Nephron (organoid): ENCODE results near the gene ALDH1A2.

Experiments used
- H3K27ac Mint-ChIP-seq, 3 experiments: 2 replicates each; pipeline ENCODE4 v1.8.0; 2020; ENCODE audit warnings: mixed read lengths in 3 of 3, mild to moderate bottlenecking in 2 of 3, moderate library complexity in 1 of 3
- H3K27me3 Mint-ChIP-seq: 2 replicates; pipeline ENCODE4 v1.8.0; 2021; ENCODE audit warnings: low read depth, mild to moderate bottlenecking, moderate library complexity, mixed read lengths
- H3K36me3 Mint-ChIP-seq: 2 replicates; pipeline ENCODE4 v1.8.0; 2020; ENCODE audit warnings: low read depth, mixed read lengths
- H3K4me1 Mint-ChIP-seq: 2 replicates; pipeline ENCODE4 v1.8.0; 2020; ENCODE audit warnings: mixed read lengths
- H3K4me3 Mint-ChIP-seq, 3 experiments: 2 replicates each; pipeline ENCODE4 v1.8.0; 2020; ENCODE audit warnings: mild to moderate bottlenecking in 3 of 3, mixed read lengths in 3 of 3, moderate library complexity in 2 of 3
- H3K9me3 Mint-ChIP-seq: 2 replicates; pipeline ENCODE4 v1.8.0; 2020; ENCODE audit warnings: mixed read lengths
- TF ChIP-seq, protein P1 (sequence below), 3 experiments: fragments of 200-600 bp; sonication (generic); IDR thresholded peaks; one replicate each; pipeline ENCODE4 v1.5.0; 2021; ENCODE audit warnings: antibody characterized with exemption in 3 of 3; ENCODE audit not compliant: unreplicated experiment in 3 of 3

Gene ALDH1A2

GRCh38 chr15:57923750-57924149, 141.8 kb downstream of the ALDH1A2 start:
- Mint-ChIP-seq H3K27ac (peak overlapping the region; percentile 45 to 90 (median 79)), H3K4me3 (no peak overlapping the region), H3K4me1 (peaks cover 32% of the 10 kb centered on the region), H3K27me3 (peaks cover 9% of the 10 kb centered on the region), H3K9me3 (peaks cover 4% of the 10 kb centered on the region), H3K36me3 (no peaks in the 10 kb centered on the region)
- TF ChIP-seq, protein P1, sequence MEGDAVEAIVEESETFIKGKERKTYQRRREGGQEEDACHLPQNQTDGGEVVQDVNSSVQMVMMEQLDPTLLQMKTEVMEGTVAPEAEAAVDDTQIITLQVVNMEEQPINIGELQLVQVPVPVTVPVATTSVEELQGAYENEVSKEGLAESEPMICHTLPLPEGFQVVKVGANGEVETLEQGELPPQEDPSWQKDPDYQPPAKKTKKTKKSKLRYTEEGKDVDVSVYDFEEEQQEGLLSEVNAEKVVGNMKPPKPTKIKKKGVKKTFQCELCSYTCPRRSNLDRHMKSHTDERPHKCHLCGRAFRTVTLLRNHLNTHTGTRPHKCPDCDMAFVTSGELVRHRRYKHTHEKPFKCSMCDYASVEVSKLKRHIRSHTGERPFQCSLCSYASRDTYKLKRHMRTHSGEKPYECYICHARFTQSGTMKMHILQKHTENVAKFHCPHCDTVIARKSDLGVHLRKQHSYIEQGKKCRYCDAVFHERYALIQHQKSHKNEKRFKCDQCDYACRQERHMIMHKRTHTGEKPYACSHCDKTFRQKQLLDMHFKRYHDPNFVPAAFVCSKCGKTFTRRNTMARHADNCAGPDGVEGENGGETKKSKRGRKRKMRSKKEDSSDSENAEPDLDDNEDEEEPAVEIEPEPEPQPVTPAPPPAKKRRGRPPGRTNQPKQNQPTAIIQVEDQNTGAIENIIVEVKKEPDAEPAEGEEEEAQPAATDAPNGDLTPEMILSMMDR (IDR thresholded peaks at IDR 0.05; ENCODE audit: unreplicated experiment in 3 of 3): no peak

GRCh38 chr15:57923306-57923705, 142.2 kb downstream of the ALDH1A2 start:
- no peaks in the 10 kb centered on the region for H3K9me3 Mint-ChIP-seq
- no peaks in the 10 kb centered on the region for H3K36me3 Mint-ChIP-seq
- H3K27ac Mint-ChIP-seq: peak overlapping the region; percentile 45 to 90 (median 79)
- peaks cover 10% of the 10 kb centered on the region for H3K27me3 Mint-ChIP-seq
- TF ChIP-seq, protein P1 (IDR thresholded peaks at IDR 0.05; ENCODE audit: unreplicated experiment in 3 of 3): no peak
- no peak overlapping the region for H3K4me3 Mint-ChIP-seq
- H3K4me1 Mint-ChIP-seq: peaks cover 32% of the 10 kb centered on the region

DNA sequence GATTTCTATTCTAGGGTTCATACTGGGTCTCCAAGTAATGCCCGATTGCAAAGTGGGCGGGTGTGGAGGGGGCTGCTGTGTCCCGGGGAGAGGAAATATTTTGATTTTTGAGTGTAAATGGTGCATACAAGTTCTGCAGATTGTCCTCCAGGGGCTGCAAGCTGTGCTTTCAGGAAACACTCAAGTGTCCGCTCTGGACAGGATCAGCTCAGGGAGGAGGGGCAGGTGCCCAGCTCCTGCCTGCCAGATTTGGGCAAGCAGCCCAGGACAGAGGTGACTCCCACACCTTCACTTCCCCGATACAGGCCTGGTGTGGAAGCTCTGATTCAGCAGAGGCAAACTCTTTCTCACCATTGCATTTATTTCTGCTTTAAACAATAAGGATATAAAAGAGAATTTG, 142.7 kb downstream of the ALDH1A2 start:
- Mint-ChIP-seq H3K4me3 (no peak overlapping the region), H3K4me1 (peaks cover 32% of the 10 kb centered on the region)

DNA sequence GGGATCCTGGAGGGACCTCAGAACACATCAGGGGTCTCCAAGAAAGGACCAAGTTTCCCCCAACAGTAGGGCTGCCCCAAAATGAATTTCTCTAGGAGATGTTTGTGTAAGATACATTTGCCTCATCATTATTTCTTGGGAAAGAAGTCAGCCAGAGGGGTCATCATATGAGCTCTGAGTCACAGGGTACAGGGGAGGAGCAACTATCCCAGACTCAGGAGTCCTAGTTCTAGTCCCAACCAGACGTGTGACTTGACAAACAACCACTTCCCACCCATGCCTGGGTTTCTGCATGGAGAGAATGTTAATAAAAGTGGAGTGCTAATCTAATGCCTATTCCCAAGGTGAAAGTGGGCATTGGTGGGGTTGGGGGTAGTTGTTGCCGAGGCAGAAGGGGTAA, 144.1 kb downstream of the ALDH1A2 start:
- no peaks in the 10 kb centered on the region for H3K36me3 Mint-ChIP-seq
- no peak overlapping the region for H3K27ac Mint-ChIP-seq
- H3K9me3 Mint-ChIP-seq: no peaks in the 10 kb centered on the region
- peaks cover 14% of the 10 kb centered on the region for H3K27me3 Mint-ChIP-seq
- TF ChIP-seq, protein P1 (IDR thresholded peaks at IDR 0.05; ENCODE audit: unreplicated experiment in 3 of 3): no peak
- H3K4me1 Mint-ChIP-seq: peaks cover 39% of the 10 kb centered on the region
- no peak overlapping the region for H3K4me3 Mint-ChIP-seq

More for the DNA sequence above, 142.7 kb downstream of the ALDH1A2 start:
- Mint-ChIP-seq H3K9me3 (no peaks in the 10 kb centered on the region), H3K27ac (peak overlapping the region; percentile 45 to 90 (median 79)), H3K27me3 (peaks cover 14% of the 10 kb centered on the region), H3K36me3 (no peaks in the 10 kb centered on the region)
- TF ChIP-seq, protein P1 (IDR thresholded peaks at IDR 0.05; ENCODE audit: unreplicated experiment in 3 of 3): no peak

DNA sequence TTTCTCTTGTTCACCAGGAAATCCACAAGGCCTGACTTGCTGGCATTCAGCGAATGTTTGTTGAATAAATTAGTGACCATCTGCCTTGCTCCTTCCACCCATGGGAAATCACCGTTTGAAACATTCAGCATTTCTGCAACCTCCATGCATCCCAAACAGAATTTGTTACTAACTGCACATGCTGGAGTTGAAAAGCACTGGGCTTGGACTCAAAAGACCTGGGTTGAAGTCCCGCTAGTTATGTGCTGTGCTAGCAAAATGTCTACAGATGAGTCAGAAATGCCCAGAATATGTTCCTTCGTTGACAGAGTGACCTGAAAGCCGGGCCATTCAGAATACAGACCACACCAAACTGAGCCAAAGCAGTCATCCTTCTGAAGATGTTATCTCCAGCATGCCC, 144.6 kb downstream of the ALDH1A2 start:
- H3K36me3 Mint-ChIP-seq: no peaks in the 10 kb centered on the region
- peaks cover 14% of the 10 kb centered on the region for H3K27me3 Mint-ChIP-seq
- TF ChIP-seq, protein P1 (IDR thresholded peaks at IDR 0.05; ENCODE audit: unreplicated experiment in 3 of 3): no peak
- no peak overlapping the region for H3K4me3 Mint-ChIP-seq
- no peaks in the 10 kb centered on the region for H3K9me3 Mint-ChIP-seq
- no peak overlapping the region for H3K27ac Mint-ChIP-seq
- peaks cover 39% of the 10 kb centered on the region for H3K4me1 Mint-ChIP-seq

- no peaks in the 10 kb centered on the region for H3K36me3 Mint-ChIP-seq
- no peak overlapping the region for H3K27ac Mint-ChIP-seq
- H3K27me3 Mint-ChIP-seq: peaks cover 14% of the 10 kb centered on the region
- H3K9me3 Mint-ChIP-seq: no peaks in the 10 kb centered on the region
- H3K4me1 Mint-ChIP-seq: peaks cover 32% of the 10 kb centered on the region
- H3K4me3 Mint-ChIP-seq: no peak overlapping the region
- TF ChIP-seq, protein P1 (IDR thresholded peaks at IDR 0.05; ENCODE audit: unreplicated experiment in 3 of 3): no peak
Measured at GRCh38 chr15:57919754-57920153, 145.8 kb downstream of the ALDH1A2 start.
